Measurements from ENCODE around the gene ADGRG1. TPM values are rescaled to one million over a fixed set of nuclear protein-coding genes. Genes with fewer than 3 reads are reported as not detected.

ADGRG1 gene
- total RNA-seq (2022) (10.1 and 10.2 TPM in 2 replicates), Bru-seq, nascent RNA (percentile 34 among the genes with signal in this experiment), BruChase-seq, experiment 1, labeled RNA remaining after a 6-hour chase (percentile 41 among the genes with signal in this experiment), BruChase-seq, experiment 2, labeled RNA remaining after a 2-hour chase (percentile 35 among the genes with signal in this experiment)
- long read RNA-seq, full-length matches to known transcripts: 5 of 23 reads
- long read RNA-seq, partial matches to known transcripts: 4 of 23 reads
- long read RNA-seq, other reads (novel, unspliced or antisense): 14 of 23 reads

DNA sequence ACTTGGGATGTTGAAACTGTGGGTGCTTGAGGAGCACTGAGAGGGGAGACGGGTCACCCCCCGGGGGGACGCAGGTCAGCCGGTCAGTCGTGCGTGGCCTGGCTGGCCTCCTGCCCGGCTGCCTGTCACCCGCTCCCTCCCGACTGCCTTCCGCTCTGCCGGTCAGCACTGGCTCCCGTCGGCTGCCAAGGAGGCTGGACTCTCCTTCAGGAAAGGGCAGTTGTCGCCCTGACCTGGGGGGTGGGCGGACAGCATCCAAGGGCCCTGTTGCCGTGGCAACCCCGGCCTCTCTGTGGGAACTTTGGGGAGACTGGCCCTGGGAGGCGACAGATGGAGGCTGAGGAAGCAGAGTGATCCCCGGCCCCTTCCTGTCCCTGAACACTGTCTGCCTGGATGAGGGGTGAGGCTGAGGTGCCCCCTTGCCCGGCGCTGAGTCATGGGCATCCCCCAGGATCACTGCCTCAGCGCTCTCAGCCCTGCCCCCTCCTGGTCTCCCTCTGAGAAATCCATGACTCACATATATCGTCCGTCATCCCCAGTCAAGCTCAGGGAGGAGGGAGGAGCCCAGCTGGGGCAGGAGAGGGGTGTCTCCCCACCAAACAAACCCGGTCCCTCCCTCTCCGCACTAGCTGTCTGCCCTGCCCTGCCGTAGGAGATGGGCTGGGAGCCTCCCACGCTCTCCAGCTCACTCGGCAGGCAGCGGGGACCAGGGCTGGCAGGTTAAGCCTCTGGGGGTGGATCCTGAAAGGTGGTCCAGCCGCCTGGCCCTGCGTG, at the start of gene ADGRG1:
Gene ADGRG1, plus strand, starts transcription at position 623 of the 774 bp plus-strand sequence. CDS start 21,658 bp downstream, outside the sequence.
- no peak within 1 kb of the TSS for H3K4me3 Mint-ChIP-seq (ENCODE audit: unreplicated experiment)
- TF ChIP-seq, protein P1, sequence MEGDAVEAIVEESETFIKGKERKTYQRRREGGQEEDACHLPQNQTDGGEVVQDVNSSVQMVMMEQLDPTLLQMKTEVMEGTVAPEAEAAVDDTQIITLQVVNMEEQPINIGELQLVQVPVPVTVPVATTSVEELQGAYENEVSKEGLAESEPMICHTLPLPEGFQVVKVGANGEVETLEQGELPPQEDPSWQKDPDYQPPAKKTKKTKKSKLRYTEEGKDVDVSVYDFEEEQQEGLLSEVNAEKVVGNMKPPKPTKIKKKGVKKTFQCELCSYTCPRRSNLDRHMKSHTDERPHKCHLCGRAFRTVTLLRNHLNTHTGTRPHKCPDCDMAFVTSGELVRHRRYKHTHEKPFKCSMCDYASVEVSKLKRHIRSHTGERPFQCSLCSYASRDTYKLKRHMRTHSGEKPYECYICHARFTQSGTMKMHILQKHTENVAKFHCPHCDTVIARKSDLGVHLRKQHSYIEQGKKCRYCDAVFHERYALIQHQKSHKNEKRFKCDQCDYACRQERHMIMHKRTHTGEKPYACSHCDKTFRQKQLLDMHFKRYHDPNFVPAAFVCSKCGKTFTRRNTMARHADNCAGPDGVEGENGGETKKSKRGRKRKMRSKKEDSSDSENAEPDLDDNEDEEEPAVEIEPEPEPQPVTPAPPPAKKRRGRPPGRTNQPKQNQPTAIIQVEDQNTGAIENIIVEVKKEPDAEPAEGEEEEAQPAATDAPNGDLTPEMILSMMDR (IDR thresholded peaks at IDR 0.05; ENCODE audit: unreplicated experiment): no peak

DNA sequence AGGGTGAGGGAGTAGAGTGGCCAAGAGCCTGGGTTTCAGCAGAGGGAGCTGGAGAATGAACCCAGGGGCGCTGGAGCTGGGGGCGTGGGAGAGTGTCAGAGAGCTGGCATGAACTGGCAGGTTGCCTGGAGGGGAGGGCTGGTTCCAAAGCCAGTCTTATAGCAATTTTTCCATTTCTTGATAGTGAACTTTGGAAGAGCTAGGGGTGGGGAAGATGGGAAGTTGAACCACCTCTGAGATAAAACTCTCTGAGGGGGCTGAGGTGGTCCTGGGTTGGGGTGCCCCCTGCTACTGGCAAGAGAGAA, 49.1 kb upstream of the ADGRG1 start:
- intact Hi-C loops (cut with micrococcal nuclease): no loop called here

More for the DNA sequence above, at the start of gene ADGRG1:
- BruUV-seq (replicated peaks): no TSS peak
- no peaks in the 10 kb centered on the region for H3K27me3 Mint-ChIP-seq (ENCODE audit: insufficient read depth, unreplicated experiment)
- CTCF ChIA-PET: interaction anchor here (0.6 to 2.5 kb wide), 6 partner anchors 9 to 29 kb away, joined by 3 to 13 read pairs (median 6); no protein-coding TSS in a partner anchor
- POLR2A ChIA-PET: interaction anchor here (0.7 to 0.9 kb wide), 3 partner anchors 9 to 37 kb away, joined by 4 to 6 read pairs (median 4); no protein-coding TSS in a partner anchor
- intact Hi-C loops (cut with micrococcal nuclease): loop anchor here (1.0 kb wide), 1 partner anchor 37 kb away; no protein-coding TSS in a partner anchor
- no peak within 1 kb of the TSS for H3K27ac Mint-ChIP-seq (ENCODE audit: low read depth, unreplicated experiment)
- peak; percentile 96 for DNase-seq (ENCODE audit: unreplicated experiment)
- no peaks in the 10 kb centered on the region for H3K9me3 Mint-ChIP-seq (ENCODE audit: unreplicated experiment)
- H3K4me1 Mint-ChIP-seq (ENCODE audit: insufficient read depth, unreplicated experiment): peaks cover 39% of the 10 kb centered on the region
- H3K36me3 Mint-ChIP-seq (ENCODE audit: insufficient read depth, unreplicated experiment): peaks cover 7% of the 10 kb centered on the region

DNA sequence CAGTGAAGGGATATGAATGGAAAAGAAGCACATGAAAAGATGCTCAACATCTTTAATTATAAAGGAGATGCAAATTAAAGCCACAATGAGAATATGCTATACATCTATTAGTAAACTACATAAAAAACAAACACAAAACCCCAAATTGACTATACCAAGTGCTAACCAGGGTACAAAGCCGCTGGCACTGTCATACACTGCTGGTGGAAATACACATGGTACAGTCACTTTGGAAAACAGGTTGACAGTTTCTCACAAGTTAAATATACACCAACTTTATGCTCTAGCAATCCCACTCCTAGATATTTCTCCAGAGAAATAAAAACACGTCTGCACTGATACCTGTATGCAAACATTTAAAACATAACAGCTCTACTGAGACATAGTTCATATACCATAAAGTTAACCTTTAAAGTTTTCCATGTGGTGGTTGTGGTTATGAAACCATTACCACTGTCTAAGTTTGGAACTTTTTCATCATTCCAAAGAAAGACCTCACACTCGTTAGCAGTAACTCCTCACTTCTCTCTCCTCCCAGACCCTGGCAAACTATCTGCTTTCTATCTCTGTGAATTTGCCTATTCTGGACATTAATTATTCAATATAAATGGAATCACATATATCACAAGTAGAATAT, 43.3 kb upstream of the ADGRG1 start:
- BruUV-seq (replicated peaks): no TSS peak
- no peaks in the 10 kb centered on the region for H3K36me3 Mint-ChIP-seq (ENCODE audit: insufficient read depth, unreplicated experiment)
- TF ChIP-seq, protein P1 (IDR thresholded peaks at IDR 0.05; ENCODE audit: unreplicated experiment): no peak
- no peaks in the 10 kb centered on the region for H3K4me1 Mint-ChIP-seq (ENCODE audit: insufficient read depth, unreplicated experiment)
- no peak overlapping the region for H3K4me3 Mint-ChIP-seq (ENCODE audit: unreplicated experiment)
- POLR2A ChIA-PET: no interaction called here
- peaks cover under 1% of the 10 kb centered on the region for H3K27me3 Mint-ChIP-seq (ENCODE audit: insufficient read depth, unreplicated experiment)
- no peak overlapping the region for H3K27ac Mint-ChIP-seq (ENCODE audit: low read depth, unreplicated experiment)
- intact Hi-C loops (cut with micrococcal nuclease): no loop called here
- no peak for DNase-seq (ENCODE audit: unreplicated experiment)
- CTCF ChIA-PET: interaction anchor here (0.6 to 9.0 kb wide), 5 partner anchors 9 to 174 kb away, joined by 3 to 50 read pairs (median 25); no protein-coding TSS in a partner anchor
- H3K9me3 Mint-ChIP-seq (ENCODE audit: unreplicated experiment): no peaks in the 10 kb centered on the region

More for the DNA sequence above, 49.1 kb upstream of the ADGRG1 start:
- no peak for DNase-seq (ENCODE audit: unreplicated experiment)
- ChIA-PET CTCF (interaction anchor here (0.6 to 1.2 kb wide), 3 partner anchors 69 to 169 kb away, joined by 3 to 4 read pairs (median 3); no protein-coding TSS in a partner anchor), POLR2A (no interaction called here)
- no peaks in the 10 kb centered on the region for H3K36me3 Mint-ChIP-seq (ENCODE audit: insufficient read depth, unreplicated experiment)
- TF ChIP-seq, protein P1 (IDR thresholded peaks at IDR 0.05; ENCODE audit: unreplicated experiment): no peak
- H3K4me1 Mint-ChIP-seq (ENCODE audit: insufficient read depth, unreplicated experiment): no peaks in the 10 kb centered on the region
- no peak overlapping the region for H3K27ac Mint-ChIP-seq (ENCODE audit: low read depth, unreplicated experiment)
- peaks cover 23% of the 10 kb centered on the region for H3K27me3 Mint-ChIP-seq (ENCODE audit: insufficient read depth, unreplicated experiment)
- no peak overlapping the region for H3K4me3 Mint-ChIP-seq (ENCODE audit: unreplicated experiment)
- no TSS peak for BruUV-seq (replicated peaks)
- H3K9me3 Mint-ChIP-seq (ENCODE audit: unreplicated experiment): no peaks in the 10 kb centered on the region

DNA sequence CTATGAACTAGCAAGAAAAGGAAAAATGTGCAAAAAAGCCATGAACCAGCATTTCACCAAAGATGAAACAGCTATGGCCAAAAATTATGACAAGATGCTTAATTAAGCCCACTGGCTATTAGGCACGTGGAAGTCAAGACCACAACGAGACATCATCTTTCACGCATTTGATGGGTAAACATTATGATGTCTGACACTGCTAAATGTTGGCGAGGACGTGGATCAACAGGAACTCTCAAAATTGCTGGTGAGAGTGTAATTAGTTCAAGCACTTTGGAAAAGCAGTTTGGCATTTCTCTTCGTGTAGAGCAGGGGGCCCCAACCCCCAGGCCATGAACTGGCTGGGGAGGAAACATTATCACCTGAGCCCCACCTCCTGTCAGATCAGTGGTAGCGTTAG, 39.6 kb upstream of the ADGRG1 start:
- intact Hi-C loops (cut with micrococcal nuclease): no loop called here
- ChIA-PET CTCF (interaction anchor here (3.9 to 9.0 kb wide), 2 partner anchors 12 to 59 kb away, joined by 25 to 50 read pairs; no protein-coding TSS in a partner anchor), POLR2A (no interaction called here)
- peaks cover 14% of the 10 kb centered on the region for H3K4me1 Mint-ChIP-seq (ENCODE audit: insufficient read depth, unreplicated experiment)
- H3K9me3 Mint-ChIP-seq (ENCODE audit: unreplicated experiment): no peaks in the 10 kb centered on the region
- DNase-seq (ENCODE audit: unreplicated experiment): no peak
- no TSS peak for BruUV-seq (replicated peaks)
- H3K36me3 Mint-ChIP-seq (ENCODE audit: insufficient read depth, unreplicated experiment): no peaks in the 10 kb centered on the region
- no peaks in the 10 kb centered on the region for H3K27me3 Mint-ChIP-seq (ENCODE audit: insufficient read depth, unreplicated experiment)
- no peak overlapping the region for H3K4me3 Mint-ChIP-seq (ENCODE audit: unreplicated experiment)
- H3K27ac Mint-ChIP-seq (ENCODE audit: low read depth, unreplicated experiment): no peak overlapping the region
- TF ChIP-seq, protein P1 (IDR thresholded peaks at IDR 0.05; ENCODE audit: unreplicated experiment): no peak
